GM12801 (cell line): ENCODE measurements around the gene QPCT.

Source experiments
- TF ChIP-seq, protein P1 (sequence below): IDR thresholded peaks from one replicate; pipeline ENCODE4 v1.5.1; 2011; ENCODE audit warnings: control low read depth; ENCODE audit not compliant: insufficient read length; ENCODE audit errors: extremely low read depth

Gene QPCT

GRCh38 chr2:37361994-37362698 is 17.7 kb downstream of the QPCT start:
- TF ChIP-seq, protein P1, sequence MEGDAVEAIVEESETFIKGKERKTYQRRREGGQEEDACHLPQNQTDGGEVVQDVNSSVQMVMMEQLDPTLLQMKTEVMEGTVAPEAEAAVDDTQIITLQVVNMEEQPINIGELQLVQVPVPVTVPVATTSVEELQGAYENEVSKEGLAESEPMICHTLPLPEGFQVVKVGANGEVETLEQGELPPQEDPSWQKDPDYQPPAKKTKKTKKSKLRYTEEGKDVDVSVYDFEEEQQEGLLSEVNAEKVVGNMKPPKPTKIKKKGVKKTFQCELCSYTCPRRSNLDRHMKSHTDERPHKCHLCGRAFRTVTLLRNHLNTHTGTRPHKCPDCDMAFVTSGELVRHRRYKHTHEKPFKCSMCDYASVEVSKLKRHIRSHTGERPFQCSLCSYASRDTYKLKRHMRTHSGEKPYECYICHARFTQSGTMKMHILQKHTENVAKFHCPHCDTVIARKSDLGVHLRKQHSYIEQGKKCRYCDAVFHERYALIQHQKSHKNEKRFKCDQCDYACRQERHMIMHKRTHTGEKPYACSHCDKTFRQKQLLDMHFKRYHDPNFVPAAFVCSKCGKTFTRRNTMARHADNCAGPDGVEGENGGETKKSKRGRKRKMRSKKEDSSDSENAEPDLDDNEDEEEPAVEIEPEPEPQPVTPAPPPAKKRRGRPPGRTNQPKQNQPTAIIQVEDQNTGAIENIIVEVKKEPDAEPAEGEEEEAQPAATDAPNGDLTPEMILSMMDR: no peak

GRCh38 chr2:37364351-37364750 is 19.9 kb downstream of the QPCT start:
- TF ChIP-seq, protein P1: no peak

DNA sequence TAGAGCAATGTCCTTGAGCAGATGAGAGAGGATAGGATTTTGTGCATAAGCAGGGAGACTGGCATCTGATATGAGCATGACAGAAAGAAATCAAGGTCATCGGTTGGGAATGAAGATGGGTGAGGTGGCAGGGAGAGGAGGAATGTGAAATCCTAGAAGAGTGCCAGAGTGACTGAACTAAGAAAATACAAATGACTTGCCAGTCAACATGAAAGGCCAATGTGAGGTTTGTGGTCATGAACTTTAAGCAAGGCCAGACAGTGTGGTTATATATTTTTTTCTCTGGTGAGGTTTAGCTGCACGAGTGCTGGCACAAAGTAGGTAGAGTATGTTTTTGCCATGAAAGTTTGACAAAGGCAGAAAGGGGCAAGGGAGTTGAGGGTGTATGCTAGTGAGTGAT is 21.2 kb downstream of the QPCT start:
- TF ChIP-seq, protein P1: no peak

GRCh38 chr2:37366773-37367172 is 22.3 kb downstream of the QPCT start:
- TF ChIP-seq, protein P1: no peak

DNA sequence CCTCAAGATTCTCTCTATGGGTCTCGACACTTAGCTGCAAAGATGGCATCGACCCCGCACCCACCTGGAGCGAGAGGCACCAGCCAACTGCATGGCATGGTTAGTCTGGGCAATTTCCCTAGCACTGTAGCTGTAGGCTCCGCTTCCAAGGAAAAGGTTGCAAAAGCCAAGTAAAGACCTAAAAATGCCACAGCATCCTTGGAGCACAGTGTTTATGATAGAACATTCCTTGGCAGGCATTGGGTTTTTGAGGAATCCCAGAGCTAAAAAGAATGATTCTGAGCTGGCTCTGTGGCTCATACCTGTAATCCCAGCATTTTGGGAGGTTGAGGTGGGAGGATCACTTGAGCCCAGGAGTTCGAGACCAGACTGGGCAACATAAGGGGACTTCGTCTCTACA is 22.9 kb downstream of the QPCT start:
- TF ChIP-seq, protein P1: no peak

- TF ChIP-seq, protein P1: no peak
Observed at GRCh38 chr2:37367984-37368383, 23.6 kb downstream of the QPCT start.

DNA sequence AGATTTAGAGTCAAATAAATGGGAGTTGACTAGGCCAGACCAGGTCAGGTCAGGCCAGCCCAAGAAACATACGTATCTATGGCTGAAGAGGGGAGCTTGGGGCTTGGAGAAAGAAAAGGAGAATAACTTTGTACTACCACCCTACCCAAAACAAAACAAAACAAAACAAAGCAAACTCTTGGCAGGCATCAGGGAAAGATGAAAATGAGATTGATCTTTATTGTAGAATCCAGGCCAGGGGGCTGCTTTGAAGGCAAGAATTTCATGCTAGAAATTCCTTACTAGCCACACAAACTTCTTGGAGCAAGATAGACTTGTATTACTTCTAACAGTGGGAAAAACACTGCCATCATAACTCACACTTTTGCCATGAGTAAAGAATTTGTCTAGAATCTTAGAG is 26.2 kb downstream of the QPCT start:
- TF ChIP-seq, protein P1: no peak
